VCaP (cell line): ENCODE data around the gene RNFT2.

Experiments used
- H3K27ac ChIP-seq: fragments of 450-650 bp; 2 replicates; pipeline ENCODE4 v1.5.1; 2017
- TF ChIP-seq, protein P1 (sequence below): fragments of 450-650 bp; conservative IDR thresholded peaks from 2 replicates; pipeline ENCODE4 v1.5.1; 2017; ENCODE audit warnings: mild to moderate bottlenecking, moderate library complexity

Gene RNFT2

DNA sequence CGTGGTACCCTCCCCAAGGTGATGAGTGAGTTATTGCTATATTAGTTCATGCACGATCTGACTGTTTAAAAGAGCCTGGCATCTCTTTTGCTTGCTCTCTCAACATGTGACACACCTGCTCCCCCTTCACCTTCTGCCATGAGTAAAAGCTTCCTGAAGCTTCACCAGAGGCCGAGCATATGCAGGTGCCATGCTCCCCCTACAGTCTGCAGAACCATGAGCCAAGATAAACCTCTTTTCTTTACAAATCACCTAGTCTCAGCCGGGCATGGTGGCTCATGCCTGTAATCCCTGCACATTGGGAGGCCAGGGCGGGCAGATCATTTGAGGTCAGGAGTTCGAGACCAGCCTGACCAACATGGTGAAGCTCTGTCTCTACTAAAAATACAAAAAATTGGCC lies 61.8 kb downstream of the RNFT2 start:
- TF ChIP-seq, protein P1, sequence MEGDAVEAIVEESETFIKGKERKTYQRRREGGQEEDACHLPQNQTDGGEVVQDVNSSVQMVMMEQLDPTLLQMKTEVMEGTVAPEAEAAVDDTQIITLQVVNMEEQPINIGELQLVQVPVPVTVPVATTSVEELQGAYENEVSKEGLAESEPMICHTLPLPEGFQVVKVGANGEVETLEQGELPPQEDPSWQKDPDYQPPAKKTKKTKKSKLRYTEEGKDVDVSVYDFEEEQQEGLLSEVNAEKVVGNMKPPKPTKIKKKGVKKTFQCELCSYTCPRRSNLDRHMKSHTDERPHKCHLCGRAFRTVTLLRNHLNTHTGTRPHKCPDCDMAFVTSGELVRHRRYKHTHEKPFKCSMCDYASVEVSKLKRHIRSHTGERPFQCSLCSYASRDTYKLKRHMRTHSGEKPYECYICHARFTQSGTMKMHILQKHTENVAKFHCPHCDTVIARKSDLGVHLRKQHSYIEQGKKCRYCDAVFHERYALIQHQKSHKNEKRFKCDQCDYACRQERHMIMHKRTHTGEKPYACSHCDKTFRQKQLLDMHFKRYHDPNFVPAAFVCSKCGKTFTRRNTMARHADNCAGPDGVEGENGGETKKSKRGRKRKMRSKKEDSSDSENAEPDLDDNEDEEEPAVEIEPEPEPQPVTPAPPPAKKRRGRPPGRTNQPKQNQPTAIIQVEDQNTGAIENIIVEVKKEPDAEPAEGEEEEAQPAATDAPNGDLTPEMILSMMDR = no peak
- H3K27ac ChIP-seq = no peak overlapping the region

DNA sequence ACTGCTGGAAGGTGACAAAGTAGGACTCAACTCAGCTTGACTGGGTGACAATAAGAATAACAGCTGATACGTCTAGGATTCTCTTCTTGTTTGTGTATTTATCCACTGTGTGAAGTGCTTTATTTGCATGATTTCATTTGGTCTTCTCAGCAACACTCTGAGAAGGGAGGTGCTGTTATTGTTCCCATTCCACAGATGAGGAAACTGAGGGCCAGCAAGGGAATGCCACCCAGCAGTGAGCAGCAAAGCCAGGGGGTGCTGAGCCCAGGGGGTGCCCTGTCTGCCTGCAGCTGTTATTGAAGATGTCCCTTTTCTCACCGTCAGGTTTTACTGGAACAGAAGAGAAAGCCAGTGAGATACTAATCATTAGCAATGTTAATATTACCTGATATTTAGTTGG lies 62.8 kb downstream of the RNFT2 start:
- no peak overlapping the region for H3K27ac ChIP-seq
- TF ChIP-seq, protein P1 = no peak

DNA sequence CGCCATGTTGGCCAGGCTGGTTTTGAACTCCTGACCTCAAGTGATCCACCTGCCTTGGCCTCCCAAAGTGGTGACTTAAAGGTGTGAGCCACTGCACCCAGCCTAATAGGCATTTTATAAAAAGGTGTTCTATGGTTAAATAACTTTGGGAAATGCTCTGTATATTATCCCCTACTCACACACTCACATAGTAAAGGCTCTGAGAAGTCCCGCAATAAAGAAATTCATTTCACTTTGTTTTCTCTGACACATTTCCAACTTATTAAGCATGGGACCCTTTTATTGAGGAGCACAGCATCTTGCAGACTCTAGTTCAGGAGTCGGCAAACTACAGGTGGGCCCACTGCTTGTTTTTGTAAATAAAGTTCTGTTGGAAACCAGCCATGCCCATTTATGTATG lies 63.9 kb downstream of the RNFT2 start:
- H3K27ac ChIP-seq = no peak overlapping the region
- TF ChIP-seq, protein P1 = no peak

DNA sequence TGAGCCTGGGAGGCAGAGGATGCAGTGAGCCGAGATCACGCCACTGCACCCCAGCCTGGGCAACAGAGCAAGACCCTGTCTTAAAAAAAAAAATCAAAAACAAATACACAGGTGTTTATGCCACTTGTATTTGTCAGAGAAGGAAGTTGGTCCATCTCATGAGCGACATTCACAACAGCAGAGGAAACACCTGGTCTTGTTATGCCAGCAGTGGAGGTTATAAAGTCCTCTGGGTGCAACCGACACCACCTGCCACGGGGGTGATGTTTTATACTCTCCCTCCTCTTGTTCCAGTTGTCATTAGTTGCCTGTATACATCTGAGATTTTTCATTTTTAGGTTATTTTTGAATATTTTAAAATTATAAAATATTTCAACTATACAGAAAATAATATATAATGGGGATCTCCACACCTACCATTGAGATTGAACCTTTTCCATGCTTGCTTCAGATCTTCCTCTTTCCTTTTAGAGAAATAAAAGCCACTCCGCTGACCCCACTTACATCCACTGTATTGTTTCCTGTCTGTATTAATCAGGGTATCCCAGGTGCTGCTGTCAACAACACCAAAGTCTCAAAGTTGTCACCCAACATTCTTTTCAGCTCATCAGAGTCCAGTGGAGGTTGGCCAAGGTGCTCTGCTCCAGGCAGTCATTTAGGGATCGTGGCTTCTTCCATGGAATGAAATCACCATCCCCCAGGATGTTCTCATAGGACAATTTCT lies 65.1 kb downstream of the RNFT2 start:
- no peak overlapping the region for H3K27ac ChIP-seq
- TF ChIP-seq, protein P1 = no peak

DNA sequence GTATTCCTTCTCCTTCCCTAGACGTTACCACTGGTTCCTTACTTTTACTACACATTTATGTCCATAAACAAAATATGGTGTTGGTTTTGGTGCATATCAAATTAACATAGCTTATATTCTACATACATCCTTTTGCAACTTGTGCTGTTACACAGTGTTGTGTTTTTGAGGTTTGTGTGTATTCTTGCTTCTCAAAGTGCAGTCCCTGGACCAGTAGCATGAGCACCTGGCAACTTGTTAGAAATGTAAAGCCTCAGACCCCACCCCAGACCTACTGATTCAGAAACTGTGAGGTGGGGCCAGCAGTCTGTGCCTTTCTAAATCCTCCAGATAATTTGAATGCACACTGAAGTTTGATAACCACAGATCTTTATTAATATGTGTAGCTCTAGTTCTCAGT lies 65.9 kb downstream of the RNFT2 start:
- no peak overlapping the region for H3K27ac ChIP-seq
- TF ChIP-seq, protein P1 = no peak

DNA sequence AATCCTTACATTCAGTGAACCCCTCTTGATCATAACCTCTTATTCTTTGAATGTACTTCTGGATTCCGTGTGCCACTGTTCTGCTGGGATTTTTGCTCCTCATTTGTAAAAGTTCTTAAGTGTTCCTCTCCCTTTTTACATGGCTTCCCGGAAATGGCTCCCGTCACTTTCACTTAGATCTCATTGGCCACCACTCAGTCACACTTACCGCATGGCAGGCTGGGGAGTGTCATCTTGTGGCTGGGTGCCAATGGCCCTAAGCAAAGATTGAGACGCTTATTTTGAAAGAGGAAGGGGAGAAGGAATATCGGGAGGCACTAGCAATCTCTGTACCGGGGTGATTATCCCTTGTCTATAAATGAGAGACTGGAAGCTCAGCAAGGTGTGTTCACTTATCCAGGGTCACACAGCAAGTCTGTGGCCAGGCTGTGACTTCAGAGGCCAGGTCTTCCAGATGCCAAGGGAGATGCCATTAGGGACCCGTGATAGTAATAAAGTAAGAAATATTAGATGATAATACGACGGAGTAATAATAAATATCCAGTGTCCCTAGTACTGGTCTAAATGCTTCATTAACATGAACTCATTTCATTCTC lies 68.8 kb downstream of the RNFT2 start:
- H3K27ac ChIP-seq = no peak overlapping the region

DNA sequence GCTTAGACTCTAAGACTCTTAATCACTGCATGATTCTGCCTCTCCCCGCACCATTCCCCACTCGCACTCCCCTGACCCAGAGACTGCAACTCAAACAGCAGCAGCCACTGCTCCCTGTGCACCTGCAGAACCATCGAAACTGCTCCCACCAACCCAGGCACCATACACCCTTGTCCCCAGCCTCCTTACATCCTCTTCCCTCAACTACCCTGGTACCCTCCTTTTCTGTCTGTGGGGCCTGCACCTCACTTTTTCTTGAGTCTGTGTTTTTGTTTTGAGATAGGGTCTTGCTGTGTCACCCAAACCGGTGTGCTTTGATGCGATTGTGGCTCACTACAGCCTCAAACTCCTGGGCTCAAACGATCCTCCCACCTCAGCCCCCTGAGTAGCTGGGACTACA lies 69.4 kb downstream of the RNFT2 start:
- H3K27ac ChIP-seq = no peak overlapping the region
- TF ChIP-seq, protein P1 = no peak

More for the DNA sequence above, 68.8 kb downstream of the RNFT2 start:
- TF ChIP-seq, protein P1 = no peak
